NCI-H524 (cell line): ENCODE measurements around the gene HOXC12.

ENCODE experiments used
- DNase-seq, 2 experiments: peaks; one replicate each; lab custom pipeline; 2025; lab: John Stamatoyannopoulos, UW

Gene HOXC12

DNA sequence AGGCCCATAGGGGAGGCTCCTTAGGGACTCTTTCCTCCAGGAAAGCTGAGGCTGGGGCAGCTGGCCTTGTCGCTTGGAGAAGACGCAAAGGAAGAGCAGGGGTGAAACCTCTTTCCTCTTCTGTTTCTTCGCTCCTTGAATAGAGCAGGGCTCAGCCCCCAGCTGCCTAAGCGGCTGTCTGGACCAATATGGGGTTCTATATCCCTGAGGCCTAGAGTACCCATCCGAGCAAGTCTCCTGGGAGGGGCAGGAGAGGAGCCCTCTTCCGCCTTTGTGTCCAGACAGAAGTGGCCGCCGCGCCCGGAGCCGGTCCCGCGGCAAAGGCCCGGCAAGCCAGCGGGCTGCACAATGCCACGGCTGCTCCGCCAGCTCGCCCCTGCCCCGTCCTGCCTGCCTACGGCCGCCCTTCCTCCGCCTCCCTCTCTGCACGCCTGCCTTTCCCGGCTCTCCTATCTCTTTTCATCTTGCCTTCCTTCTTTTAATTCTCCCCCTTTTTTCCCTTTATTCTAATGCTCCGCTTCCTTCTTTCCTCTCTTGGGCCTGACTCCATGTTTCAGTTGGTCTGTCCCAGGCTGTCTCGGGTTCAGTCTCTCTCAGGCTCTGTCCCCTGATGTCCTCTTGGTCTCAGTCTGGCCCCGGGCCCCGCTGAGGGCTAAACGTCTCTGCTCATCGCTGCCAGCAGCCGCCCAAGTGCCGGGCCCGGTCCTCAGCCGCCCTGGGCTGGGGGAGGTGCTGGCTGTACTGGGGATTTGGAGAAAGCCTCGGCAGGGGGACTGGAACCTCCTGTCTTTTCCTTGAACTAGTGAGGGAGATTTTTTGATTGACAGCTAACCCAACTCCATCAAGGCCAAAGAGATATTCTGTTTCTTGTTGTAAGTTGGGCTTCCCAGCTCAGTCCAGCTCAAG, 42.8 kb downstream of the HOXC12 start:
- no peak for DNase-seq

DNA sequence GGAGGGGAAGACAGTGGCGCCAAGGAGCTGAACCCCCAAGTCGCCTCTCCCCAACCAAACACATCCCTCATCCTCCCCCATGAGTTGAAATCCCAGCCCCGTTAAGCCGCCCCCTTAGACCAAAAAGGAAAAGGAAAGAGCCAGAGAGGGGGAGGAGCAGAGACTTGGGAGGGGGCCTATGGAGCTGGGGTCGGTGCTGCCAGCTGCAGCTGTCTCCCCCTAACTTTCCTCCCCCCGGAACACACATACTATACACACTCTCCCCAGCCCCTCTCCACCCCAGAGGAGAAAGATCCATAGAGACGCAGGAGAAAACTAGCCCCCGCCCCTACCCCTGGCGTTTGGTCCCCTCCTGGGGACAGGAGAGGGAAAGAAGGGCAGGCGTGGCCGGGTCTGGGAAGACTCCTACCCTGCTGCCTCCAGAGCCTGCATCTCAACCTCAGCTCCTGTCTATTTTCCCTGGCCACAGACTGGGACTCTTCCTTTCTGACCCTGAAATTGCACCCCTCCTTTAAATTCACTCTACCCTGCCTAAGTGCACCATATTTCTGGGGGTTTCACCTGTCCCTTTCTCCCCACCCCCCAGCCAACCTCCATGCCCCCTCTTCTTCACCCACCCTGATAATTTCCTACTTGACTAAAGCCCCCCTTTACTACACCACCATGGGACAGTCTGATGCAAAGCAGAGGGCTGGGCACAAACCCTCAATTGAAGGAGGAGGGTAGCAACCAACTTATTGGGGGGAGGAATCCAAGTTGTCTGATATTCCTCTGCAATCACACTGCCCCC, 43.6 kb downstream of the HOXC12 start:
- DNase-seq: peak in 1 of 2 experiments; percentile 11

DNA sequence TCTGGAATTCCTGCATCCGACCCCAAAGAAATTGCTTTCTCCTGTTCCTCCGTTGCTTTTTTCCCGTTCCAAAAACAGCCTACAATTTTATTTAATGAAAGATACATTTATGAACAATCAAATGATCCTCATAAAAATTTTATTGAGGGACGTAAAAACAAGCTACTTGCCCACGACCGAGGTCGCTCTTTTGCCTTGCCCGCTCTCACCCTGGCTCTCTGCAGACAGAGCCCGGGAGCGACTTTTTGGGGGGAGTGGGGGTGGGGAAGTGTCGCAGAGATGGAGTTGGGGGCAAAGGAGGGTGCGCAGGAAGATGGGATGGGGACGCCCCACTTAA, 44.2 kb downstream of the HOXC12 start:
- DNase-seq: no peak

DNA sequence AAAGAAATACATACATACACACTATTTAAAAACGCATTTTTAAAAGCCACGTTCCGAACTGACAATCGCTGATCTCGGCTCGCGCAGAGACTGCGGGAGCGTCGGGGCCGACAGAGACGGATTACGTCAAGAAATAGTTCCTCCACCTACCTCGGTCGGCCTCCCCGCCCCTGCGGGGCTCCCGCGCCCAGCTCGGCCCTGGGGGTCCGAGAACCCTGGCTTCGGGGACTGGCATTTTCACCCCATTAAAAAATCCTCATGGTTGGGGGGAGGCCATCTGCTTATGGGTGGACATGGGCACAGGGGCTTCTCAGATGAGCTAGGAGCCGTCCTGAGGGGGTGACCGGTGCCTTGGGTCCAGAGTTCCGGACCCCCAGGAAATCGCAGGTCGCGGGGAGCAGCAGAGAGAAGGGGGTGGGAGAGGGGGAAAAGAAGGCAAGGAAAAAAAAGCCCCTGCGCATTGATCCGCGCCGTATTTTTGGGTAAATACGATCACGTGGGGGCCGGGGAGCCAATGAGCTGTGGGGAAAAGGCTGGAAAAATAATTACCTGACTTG, 44.9 kb downstream of the HOXC12 start:
- DNase-seq: peak; percentile 53 to 79

DNA sequence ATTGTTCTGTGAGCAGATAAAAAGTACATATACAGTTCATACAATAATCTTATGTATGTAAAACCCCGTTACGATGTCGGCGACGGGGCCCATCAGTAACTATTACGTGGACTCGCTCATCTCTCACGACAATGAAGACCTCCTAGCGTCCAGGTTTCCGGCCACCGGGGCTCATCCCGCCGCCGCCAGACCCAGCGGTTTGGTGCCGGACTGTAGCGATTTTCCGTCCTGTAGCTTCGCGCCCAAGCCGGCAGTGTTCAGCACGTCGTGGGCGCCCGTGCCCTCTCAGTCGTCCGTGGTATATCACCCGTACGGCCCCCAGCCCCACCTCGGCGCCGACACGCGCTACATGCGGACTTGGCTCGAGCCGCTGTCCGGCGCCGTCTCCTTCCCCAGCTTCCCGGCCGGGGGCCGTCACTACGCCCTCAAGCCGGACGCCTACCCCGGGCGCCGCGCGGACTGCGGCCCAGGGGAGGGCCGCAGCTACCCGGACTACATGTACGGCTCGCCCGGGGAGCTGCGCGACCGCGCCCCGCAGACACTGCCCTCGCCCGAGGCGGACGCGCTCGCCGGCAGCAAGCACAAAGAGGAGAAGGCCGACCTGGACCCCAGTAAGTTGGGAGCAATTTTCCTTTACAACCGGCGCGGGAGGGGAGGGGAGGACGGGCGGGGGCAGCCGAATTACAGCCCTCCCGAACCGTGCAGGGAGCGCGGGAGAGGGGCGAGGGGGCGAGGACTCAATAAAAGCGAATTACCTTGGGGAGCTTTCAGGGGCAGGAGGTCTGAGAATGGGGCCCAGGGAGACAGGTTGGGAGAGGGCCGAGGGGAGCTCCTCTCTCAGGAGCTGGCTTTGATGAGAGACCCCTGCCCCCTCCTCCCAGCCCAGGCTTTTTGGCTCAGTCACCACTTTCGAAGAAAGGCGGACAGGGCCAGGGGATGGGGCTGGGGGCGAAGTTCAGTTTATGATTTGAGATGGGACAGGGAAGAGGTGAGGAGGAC, 45.7 kb downstream of the HOXC12 start, which contains the start of gene HOXC9:
HOXC9 (plus strand) TSS at position 46 of the 999 bp plus-strand sequence; CDS start at position 74, 28 bp downstream.
- DNase-seq: peak in 1 of 2 experiments; percentile 24

DNA sequence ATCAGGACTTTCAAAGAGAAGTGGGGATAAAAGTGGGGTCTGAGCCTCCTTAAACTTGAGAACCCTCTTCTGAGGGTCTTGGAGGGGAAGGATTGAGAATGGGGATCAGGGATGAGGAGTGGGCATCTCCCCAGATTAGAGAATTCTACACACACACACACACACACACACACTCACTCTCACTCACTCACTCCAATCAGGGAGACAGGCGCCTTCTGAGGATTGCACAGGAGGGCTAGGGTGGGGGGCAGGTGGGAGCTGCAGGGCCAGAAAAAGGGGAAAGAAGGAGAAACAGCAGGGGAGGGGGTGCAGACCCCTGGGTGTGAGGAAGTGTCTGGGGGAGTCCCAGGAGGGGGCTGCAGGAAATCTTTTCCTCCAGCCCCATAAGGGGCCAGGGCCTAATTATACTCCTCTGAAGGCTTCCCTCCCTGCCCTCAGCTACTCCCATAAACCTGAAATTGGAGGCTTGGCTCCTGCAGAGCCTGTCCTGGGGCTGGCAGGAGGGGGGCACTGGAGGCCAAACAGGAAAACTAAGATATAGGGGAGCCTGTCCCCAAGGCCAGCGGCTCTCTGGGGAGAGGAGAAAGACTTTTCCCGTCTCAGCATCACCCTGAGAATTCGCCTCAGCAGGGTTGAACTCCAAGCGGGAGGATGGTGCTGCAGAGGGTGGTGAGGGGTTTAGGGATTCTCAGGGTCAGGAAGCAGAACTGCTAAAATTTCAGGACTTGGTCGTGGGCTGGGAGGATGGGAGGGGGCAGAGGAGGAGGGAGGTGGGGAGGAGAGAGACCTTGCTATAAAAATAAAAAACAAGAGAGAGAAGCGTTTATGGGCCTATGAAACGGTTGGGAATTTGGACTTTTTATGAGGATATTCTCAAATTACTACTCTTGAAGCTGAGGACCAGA, 46.8 kb downstream of the HOXC12 start:
- DNase-seq: no peak

DNA sequence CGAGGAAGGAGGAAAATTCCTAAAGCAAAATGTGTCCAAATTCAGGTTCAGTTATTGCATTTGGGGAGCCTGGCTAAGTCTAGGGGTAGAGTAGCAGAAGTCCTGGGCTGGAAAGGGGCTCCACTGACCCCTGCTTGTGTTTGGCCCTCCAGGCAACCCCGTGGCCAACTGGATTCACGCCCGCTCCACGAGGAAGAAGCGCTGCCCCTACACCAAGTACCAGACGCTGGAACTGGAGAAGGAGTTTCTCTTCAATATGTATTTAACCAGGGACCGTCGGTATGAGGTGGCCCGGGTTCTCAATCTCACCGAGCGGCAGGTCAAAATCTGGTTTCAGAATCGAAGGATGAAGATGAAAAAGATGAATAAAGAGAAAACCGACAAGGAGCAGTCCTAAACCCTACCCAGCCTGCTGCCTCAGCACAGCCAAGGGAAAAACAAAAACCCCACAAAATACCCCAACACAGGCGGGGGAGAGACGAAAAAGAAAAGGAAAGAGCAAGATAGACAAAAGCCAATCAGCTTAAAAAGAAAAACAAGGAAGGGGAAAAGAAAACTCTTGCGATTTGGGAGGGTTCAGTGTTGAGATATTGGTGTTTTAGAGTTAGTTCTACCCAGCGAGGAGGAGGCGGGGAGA, 47.7 kb downstream of the HOXC12 start:
- DNase-seq: no peak

DNA sequence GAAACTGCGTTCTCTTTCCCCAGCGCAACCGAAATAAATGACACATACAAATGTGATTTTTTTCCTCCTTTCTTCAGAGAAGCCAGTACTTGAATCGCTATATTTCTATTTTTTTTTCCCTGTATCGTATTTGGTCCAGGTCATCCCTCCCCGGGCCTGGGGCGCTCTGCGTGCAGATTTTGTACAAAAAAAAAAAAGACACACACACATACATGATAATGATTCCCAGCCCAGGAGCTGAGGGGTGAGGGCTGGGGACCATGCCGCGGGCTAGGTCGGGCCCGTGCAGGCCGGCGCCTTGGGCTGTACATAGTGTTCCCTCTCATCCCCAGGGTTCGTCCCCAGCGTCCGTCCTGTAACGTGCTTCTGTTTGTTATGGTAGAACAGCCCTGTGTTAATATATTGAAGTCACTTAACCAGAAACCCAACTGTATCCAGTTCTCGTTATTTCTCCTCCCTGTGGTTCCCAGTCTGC, 48.2 kb downstream of the HOXC12 start:
- no peak for DNase-seq

DNA sequence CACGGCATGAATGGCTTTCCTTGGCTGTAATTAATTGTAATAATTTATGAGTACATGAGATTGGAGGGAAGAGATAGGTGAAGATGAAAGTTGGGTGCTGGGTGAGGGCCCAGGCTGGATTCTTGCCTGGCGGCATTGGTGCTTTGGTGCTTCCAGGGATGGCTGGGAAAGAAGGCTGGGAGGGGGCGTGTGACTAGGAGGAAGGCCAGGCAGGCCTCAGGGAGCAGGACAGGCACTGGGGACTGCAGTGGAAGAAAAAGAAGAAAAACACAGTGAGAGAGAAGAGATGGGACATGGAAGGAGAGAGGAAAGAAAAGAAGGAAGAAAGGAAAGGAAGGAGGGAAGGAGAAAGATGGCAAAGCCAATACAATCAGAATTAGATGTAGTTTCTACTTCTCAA, 48.9 kb downstream of the HOXC12 start:
- no peak for DNase-seq

DNA sequence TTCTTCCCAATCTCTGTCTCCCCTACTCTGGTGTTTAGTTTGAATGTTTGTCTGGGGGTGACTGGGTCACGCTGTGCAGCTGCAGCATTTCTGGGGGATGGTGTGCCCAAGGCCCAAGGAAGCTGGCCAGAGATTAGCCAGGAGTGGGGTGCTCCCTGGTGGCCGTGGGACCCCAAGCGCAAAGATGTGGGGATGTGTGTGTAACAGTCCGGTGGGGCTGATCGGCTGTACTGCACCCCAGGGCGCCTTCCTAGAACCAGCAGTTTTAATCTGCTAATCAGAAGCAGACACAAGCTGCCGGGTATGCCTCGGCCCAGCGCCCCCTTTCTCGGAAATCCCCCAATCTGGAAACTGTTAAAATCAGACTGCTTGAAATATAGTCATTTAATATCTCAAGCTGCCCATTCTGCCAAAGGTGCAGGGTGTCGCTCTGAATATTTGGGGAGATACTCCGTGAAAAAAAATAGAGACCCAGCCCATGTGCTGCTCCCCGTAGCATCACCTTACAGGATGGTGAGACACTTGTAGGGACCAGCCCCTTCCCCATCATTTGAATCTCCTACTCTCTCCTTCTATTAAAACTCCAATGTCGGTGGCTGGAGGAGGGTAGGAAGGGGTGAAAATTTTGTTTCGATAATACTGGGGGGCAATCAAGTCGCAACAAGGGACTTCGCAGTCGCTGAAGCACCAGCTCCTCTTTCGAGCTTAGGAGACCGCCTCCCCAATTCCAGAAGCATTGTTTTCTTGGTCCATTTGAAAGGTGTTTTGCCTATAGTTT, 49.5 kb downstream of the HOXC12 start:
- DNase-seq: no peak

DNA sequence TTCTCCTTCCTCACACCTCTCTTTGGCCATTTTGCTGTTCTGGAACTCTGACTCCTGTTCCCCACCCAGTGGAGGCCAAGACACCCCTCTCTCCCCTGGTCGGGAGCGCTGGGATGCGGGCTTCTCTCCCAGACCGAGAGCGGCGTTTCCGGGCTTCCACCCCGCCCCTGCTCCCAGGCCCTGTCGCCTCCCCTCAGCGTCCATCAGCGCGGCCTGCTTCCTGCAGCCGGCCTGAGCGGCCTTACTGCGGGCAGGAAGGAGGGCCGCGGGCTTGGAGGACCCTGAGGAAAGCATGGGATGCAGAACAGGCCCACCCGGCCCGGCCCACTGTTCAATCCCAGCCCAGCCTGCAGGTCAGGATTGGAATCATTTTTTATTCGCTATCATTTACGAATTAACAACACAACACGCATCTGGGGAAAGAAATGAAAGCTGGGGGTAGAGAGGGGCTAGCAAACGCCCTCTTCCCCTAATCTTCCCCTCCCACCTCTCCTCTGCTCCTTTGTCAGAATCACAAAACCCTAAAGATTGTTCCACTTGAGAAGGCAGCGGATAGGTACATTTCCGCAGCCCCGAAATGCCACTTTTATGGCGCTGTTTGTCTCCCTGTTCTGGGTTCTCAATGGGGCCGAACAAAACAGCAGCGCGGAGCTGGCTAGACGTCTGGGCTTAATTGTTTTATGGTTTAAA, 50.3 kb downstream of the HOXC12 start:
- DNase-seq: no peak

DNA sequence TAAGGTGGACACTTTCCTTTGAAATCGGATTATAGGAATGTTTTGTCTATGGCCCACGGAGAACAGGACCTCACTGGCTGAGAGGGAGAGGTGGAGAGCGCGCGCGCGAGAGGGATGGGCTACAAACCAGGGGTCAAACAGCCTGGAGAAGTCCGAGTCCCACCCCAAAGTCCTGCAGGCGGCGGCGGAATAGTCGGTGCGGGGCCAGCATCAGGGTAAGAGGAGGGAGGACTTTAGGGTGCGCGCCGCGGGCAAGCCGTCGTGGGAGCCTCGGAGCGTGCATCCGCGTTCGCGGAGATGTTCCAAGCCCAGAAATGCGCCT, 50.8 kb downstream of the HOXC12 start:
- DNase-seq: no peak

DNA sequence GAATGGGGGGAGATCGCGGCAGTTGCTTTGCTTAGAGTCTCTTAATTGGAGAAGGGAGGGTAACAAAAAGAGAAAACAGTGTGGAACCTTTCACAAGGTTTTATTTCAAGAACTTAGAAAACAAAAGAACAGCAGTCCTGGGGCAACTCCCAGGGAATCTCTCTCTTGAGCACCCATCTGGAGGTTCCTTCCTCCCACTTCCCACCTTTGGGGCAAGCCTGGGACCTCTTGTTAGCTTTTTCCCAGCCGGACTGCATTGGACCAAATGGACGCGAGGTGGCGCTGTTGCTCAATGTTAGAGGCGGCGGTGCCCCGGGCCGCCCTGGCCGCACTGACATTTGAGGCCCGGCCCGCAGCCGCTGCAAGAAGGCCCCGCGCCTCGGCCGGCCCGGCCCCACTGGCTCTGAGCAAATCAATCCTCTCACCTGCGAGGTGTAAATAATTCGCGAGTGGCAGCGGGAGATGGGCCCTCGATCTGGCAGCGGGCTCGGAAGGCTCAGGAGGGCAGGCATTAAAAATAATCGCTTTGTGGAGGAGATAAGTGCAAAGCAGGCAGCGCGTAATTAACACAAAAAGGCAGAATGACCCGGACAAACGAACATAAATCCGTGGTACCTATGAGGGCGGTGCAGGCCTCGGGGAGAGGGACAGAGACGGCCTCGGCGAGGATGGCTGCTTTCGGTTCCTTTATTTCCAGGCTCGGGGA, 51.3 kb downstream of the HOXC12 start:
- DNase-seq: peak; percentile 51 to 79

DNA sequence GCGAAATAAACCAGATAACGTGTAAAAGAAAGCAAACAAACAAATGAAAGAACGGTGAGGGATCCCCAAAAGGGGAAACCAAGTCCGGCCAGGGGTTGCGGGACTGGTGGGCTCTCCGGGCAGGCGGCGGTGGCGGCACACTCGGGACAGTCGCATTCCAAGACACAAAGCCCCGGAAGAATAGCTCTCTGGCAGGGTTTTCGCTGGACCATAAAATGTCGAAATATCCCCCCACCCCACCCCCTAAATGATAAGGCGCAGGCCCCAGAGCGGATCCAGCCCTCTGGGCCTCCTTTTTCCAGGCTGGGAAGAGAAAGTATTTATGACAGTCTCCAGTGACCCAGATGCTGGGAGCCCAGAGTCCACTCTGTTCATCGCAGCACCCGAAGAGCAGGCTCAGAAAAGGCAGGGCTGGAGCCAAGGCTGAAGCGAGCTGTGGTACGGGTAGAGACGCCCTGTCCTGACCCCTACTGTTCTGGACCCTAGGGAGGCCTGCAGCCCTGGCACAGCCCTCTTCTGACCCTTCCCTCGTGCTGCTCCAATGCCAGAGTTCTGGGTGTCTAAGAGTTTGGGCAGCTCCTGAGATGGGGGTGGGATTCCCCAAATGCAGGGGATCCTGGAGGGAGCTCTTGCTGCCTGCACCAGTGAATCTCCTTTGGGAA, 52.0 kb downstream of the HOXC12 start:
- DNase-seq: no peak

DNA sequence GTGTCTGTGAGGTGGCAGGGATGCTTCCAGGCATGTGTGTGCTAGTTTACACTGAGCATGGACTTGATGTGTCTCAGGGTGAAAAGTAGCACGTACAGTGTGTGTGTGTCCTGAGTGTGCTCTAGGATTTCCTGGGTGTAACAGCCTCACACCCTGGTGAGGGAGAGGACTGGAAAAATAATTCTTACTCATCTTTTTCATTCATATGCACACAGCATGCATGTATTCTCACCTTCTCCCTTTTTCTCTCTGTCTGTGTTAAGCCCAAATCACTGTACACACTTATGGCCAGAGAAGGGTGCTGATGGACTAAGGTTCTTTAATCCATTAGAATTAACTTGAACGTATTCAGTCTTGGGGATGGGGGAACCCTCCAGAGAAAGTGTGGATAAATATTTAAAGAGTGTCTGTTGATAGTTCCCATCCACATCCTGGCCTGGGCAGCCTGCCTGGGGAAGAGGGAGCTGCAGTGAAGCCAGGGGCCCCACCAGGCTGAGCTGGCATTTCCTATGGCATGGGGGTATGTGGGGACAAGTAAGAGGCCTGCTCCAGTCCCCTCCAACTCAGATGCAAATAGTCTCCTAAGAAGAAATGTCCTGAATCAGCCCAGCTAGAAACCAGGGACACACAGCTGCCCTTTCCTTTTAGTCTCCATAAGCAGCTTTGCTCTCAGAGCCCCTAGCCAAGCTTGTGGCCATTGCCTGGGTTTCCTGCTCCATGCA, 53.0 kb downstream of the HOXC12 start:
- no peak for DNase-seq

DNA sequence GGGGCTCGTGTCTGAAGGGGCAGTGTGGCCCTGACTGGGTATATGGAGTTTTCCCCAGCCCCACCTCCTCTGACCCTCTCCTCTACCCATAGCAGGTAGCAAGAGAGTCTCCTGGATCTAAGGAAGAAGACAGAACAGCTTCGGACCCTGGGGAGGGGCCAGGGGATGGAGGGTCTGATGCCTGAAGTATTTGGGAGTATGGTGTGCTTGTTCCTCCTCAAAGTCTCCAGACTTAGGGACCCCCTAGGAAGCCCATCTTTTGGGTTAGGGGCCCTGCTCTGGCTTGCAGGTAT, 53.5 kb downstream of the HOXC12 start:
- no peak for DNase-seq
